ENCODE results near the gene TTLL6.
"Not testable (repeated sequence)": the region's sequence is repeated elsewhere in the genome, so short reads cannot be mapped to it uniquely, and the experiment has no call there.

The TTLL6 gene

DNA sequence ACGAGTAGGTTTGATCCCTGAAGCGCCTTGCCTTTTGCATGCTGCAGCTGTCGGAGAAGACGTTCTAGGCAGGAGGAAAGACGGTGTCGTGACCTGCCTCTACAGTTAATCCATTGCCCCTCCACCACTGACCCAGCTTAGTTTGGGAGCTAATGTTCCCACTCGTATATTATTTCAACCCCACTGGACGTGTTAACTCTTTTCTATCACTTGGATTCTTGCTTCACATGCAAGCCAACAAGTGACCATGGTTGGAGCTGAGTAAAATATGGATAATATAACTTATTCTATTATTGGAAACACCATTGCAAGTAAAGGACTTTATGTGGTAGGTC, 14.5 kb upstream of the TTLL6 start:
- no peaks in the 10 kb centered on the region for H3K36me3 ChIP-seq (ENCODE audit: insufficient read depth, low read length)
- peak overlapping the region; percentile 88 for H3K9ac ChIP-seq (ENCODE audit: low read depth, low read length, poor library complexity, severe bottlenecking)
- H3K9me3 ChIP-seq (ENCODE audit: insufficient read depth, low read depth, low read length): no peaks in the 10 kb centered on the region
- H4K20me1 ChIP-seq (ENCODE audit: insufficient read depth, low read length, poor library complexity, severe bottlenecking): peaks cover 5% of the 10 kb centered on the region
- no peaks in the 10 kb centered on the region; the same call in 1 of the 2 replicates for H3F3A ChIP-seq (ENCODE audit: low read depth)
- peaks cover 41% of the 10 kb centered on the region for H3K4me1 ChIP-seq (ENCODE audit: insufficient read depth, low read length, poor library complexity, severe bottlenecking)
- no peaks in the 10 kb centered on the region for H3K27me3 ChIP-seq (ENCODE audit: insufficient read depth, low read length, poor library complexity, severe bottlenecking)
- H2AFZ ChIP-seq (ENCODE audit: low read length): peak overlapping the region; percentile 96
- peaks cover 37% of the 10 kb centered on the region for H3K79me2 ChIP-seq (ENCODE audit: insufficient read depth, low read length)
- H3K4me3 ChIP-seq (ENCODE audit: low read length, poor library complexity, severe bottlenecking): peak overlapping the region; percentile 99
- TF ChIP-seq EZH2phosphoT487 (IDR thresholded peaks at IDR 0.05; ENCODE audit: borderline replicate concordance): no peak
- TF ChIP-seq, protein P1, sequence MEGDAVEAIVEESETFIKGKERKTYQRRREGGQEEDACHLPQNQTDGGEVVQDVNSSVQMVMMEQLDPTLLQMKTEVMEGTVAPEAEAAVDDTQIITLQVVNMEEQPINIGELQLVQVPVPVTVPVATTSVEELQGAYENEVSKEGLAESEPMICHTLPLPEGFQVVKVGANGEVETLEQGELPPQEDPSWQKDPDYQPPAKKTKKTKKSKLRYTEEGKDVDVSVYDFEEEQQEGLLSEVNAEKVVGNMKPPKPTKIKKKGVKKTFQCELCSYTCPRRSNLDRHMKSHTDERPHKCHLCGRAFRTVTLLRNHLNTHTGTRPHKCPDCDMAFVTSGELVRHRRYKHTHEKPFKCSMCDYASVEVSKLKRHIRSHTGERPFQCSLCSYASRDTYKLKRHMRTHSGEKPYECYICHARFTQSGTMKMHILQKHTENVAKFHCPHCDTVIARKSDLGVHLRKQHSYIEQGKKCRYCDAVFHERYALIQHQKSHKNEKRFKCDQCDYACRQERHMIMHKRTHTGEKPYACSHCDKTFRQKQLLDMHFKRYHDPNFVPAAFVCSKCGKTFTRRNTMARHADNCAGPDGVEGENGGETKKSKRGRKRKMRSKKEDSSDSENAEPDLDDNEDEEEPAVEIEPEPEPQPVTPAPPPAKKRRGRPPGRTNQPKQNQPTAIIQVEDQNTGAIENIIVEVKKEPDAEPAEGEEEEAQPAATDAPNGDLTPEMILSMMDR (conservative IDR thresholded peaks at IDR 0.05; ENCODE audit: low read length): no peak
- H3K9me2 ChIP-seq (replicated peaks; ENCODE audit: low read depth, low read length): no peaks in the 10 kb centered on the region
- peak overlapping the region; percentile 85 for H3K4me2 ChIP-seq (ENCODE audit: low read depth, low read length, poor library complexity, severe bottlenecking)

DNA sequence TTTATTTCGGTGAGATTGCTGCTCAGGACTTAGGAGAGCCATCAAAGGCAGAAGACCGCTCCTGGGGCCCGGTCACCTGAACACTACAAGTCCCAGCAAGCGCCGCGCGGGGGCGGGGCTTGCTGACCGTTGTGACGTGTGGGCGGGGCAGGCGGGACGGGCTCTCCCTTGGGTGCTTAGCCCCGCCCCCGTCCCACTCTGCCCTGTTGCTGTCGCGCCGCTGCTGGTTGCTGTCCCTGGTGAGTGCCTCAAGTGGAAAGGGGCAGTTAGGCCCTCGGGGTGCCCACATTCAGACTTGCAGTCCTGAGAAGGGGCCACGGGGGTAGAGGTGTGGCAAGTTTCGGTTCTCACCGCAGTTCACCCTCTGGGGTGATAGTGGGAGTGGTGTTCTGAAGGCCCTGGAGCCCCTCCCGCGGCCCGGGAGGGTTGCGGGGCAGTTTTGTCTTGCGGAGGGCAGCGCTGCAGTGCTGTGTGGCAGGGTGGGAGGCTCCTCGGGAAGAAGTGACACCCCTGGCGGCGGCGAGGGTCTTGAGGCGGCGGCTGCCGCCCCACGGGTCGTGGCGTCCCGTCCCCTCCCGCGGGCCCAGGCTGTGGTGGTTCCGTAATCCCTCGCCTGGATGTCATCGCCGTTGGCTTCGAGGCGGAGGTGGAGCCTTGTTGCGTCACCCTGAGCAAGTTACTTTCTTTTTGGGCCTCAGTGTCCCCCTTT, 14.0 kb upstream of the TTLL6 start, which contains the start of gene CALCOCO2:
TSS of gene CALCOCO2 (plus strand) at position 196 of the 709 bp plus-strand sequence. CDS start 10,673 bp downstream, outside the sequence.
- Histone ChIP-seq H3K9ac (ENCODE audit: low read depth, low read length, poor library complexity, severe bottlenecking) (peak within 1 kb of the TSS; percentile 88), H3K4me2 (ENCODE audit: low read depth, low read length, poor library complexity, severe bottlenecking) (peak within 1 kb of the TSS; percentile 85), H3K9me2 (replicated peaks; ENCODE audit: low read depth, low read length) (no peaks in the 10 kb centered on the region), H2AFZ (ENCODE audit: low read length) (peak within 1 kb of the TSS; percentile 96), H4K20me1 (ENCODE audit: insufficient read depth, low read length, poor library complexity, severe bottlenecking) (peaks cover 5% of the 10 kb centered on the region), H3F3A (ENCODE audit: low read depth) (no peaks in the 10 kb centered on the region), H3K9me3 (ENCODE audit: insufficient read depth, low read depth, low read length) (no peaks in the 10 kb centered on the region), H3K27me3 (ENCODE audit: insufficient read depth, low read length, poor library complexity, severe bottlenecking) (no peaks in the 10 kb centered on the region), H3K79me2 (ENCODE audit: insufficient read depth, low read length) (peaks cover 37% of the 10 kb centered on the region), H3K4me3 (ENCODE audit: low read length, poor library complexity, severe bottlenecking) (peak within 1 kb of the TSS; percentile 99), H3K4me1 (ENCODE audit: insufficient read depth, low read length, poor library complexity, severe bottlenecking) (peaks cover 36% of the 10 kb centered on the region), H3K36me3 (ENCODE audit: insufficient read depth, low read length) (no peaks in the 10 kb centered on the region)
- no peak for TF ChIP-seq EZH2phosphoT487 (IDR thresholded peaks at IDR 0.05; ENCODE audit: borderline replicate concordance)
- TF ChIP-seq, protein P1 (conservative IDR thresholded peaks at IDR 0.05; ENCODE audit: low read length): peak; percentile 27; the same call in 1 of the 2 replicates

DNA sequence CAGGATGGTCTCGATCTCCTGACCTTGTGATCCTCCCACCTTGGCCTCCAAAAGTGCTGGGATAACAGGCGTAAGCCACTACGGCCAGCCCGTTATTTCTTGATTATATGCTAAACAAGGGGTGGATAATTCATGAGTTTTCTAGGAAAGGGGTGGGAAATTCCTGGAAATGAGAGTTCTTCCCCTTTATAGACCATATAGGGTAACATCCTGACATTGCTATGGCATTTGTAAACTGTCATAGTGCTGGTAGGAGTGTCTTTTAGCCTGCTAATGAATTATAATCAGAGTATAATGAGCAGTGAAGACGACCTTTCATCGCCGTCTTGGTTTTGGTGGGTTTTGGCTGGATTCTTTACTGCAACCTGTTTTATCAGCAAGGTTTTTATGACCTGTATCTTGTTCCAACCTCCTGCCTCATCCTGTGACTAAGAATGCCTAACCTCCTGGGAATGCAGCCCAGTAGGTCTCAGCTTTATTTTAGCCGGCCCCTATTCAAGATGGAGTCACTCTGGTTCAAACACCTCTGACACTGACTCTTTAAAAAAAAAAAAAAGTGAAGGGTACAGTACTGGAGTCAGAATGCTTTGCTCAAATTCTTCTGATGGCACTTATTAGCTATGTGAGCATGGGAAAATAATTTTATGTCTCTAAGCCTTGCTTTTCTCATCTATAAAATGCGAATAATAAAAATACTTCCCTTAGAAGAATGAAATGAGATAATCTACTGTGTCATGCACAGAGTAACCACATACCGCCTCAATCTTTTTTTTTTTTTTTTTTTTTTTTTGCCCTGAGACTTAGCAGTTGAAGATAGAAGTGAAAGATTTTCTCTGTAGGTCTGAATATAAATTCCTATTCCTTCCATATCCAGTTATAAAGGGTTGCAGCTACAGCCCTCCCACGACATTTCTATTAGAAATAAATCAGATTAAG, 8.7 kb upstream of the TTLL6 start:
- H3K36me3 ChIP-seq (ENCODE audit: insufficient read depth, low read length): no peaks in the 10 kb centered on the region
- no peaks in the 10 kb centered on the region for H3K79me2 ChIP-seq (ENCODE audit: insufficient read depth, low read length)
- no peak overlapping the region for H3K4me3 ChIP-seq (ENCODE audit: low read length, poor library complexity, severe bottlenecking)
- no peaks in the 10 kb centered on the region for H3F3A ChIP-seq (ENCODE audit: low read depth)
- no peaks in the 10 kb centered on the region for H3K4me1 ChIP-seq (ENCODE audit: insufficient read depth, low read length, poor library complexity, severe bottlenecking)
- H4K20me1 ChIP-seq (ENCODE audit: insufficient read depth, low read length, poor library complexity, severe bottlenecking): no peaks in the 10 kb centered on the region
- TF ChIP-seq EZH2phosphoT487 (IDR thresholded peaks at IDR 0.05; ENCODE audit: borderline replicate concordance): no peak
- no peak overlapping the region for H3K9ac ChIP-seq (ENCODE audit: low read depth, low read length, poor library complexity, severe bottlenecking)
- H3K27me3 ChIP-seq (ENCODE audit: insufficient read depth, low read length, poor library complexity, severe bottlenecking): no peaks in the 10 kb centered on the region
- no peak overlapping the region for H2AFZ ChIP-seq (ENCODE audit: low read length)
- H3K9me3 ChIP-seq (ENCODE audit: insufficient read depth, low read depth, low read length): no peaks in the 10 kb centered on the region
- H3K9me2 ChIP-seq (replicated peaks; ENCODE audit: low read depth, low read length): no peaks in the 10 kb centered on the region
- no peak overlapping the region for H3K4me2 ChIP-seq (ENCODE audit: low read depth, low read length, poor library complexity, severe bottlenecking)

DNA sequence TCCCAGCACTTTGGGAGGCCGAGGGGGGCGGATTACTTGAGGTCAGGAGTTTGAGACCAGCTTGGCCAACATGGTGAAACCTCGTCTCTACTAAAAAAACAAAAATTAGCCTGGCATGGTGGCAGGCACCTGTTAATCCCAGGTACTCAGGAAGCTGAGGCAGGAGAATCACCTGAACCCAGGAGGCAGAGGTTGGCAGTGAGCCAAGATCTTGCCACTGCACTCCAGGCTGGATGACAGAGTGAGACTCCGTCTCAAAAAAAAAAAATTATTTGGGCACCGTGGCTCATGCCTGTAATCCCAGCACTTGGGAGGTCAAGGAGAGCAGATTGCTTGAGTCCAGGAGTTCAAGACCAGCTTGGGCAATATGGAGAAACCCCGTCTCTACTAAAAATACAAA, 3.9 kb upstream of the TTLL6 start:
- not testable (repeated sequence) for H3K9ac ChIP-seq (ENCODE audit: low read depth, low read length, poor library complexity, severe bottlenecking); H3K36me3 ChIP-seq (ENCODE audit: insufficient read depth, low read length); H3K9me3 ChIP-seq (ENCODE audit: insufficient read depth, low read depth, low read length); H3F3A ChIP-seq (ENCODE audit: low read depth); H4K20me1 ChIP-seq (ENCODE audit: insufficient read depth, low read length, poor library complexity, severe bottlenecking); H3K27me3 ChIP-seq (ENCODE audit: insufficient read depth, low read length, poor library complexity, severe bottlenecking); H3K4me1 ChIP-seq (ENCODE audit: insufficient read depth, low read length, poor library complexity, severe bottlenecking); H3K9me2 ChIP-seq (replicated peaks; ENCODE audit: low read depth, low read length); H3K4me2 ChIP-seq (ENCODE audit: low read depth, low read length, poor library complexity, severe bottlenecking); H2AFZ ChIP-seq (ENCODE audit: low read length); H3K4me3 ChIP-seq (ENCODE audit: low read length, poor library complexity, severe bottlenecking); H3K79me2 ChIP-seq (ENCODE audit: insufficient read depth, low read length)

Data from Loucy (cell line).